Neural cell (in vitro differentiated cells): ENCODE data around the gene UBN1.

Experiments
- EP300 ChIP-seq: fragments of 450-650 bp; conservative IDR thresholded peaks from 2 replicates; pipeline ENCODE4 v1.6.1; 2014; ENCODE audit warnings: antibody characterized with exemption, mild to moderate bottlenecking, moderate library complexity; ENCODE audit not compliant: poor library complexity, severe bottlenecking
- EZH2 ChIP-seq: fragments of 200-600, 300-800 bp; shearing (Covaris generic), sonication (generic); IDR thresholded peaks from 2 replicates; pipeline ENCODE4 v1.6.1; 2014; ENCODE audit warnings: antibody characterized with exemption, low read length, borderline replicate concordance, mild to moderate bottlenecking; ENCODE audit not compliant: insufficient read depth, poor library complexity, severe bottlenecking
- MXI1 ChIP-seq: fragments of 450-650 bp; conservative IDR thresholded peaks from 2 replicates; pipeline ENCODE4 v1.6.1; 2014; ENCODE audit warnings: antibody characterized with exemption, mild to moderate bottlenecking; ENCODE audit not compliant: poor library complexity, severe bottlenecking
- RAD21 ChIP-seq: fragments of 450-650 bp; conservative IDR thresholded peaks from 2 replicates; pipeline ENCODE4 v1.6.1; 2014; ENCODE audit warnings: antibody characterized with exemption, mild to moderate bottlenecking, moderate library complexity
- TF ChIP-seq, protein P1 (sequence below): fragments of 450-650 bp; IDR thresholded peaks from 2 replicates; pipeline ENCODE4 v1.5.1; 2014; ENCODE audit warnings: antibody characterized with exemption, mild to moderate bottlenecking, moderate library complexity; ENCODE audit not compliant: poor library complexity, severe bottlenecking
- TF ChIP-seq, protein P2 (sequence below): IDR thresholded peaks from 2 replicates; pipeline ENCODE4 v1.6.1; 2012; ENCODE audit warnings: borderline replicate concordance

- TF ChIP-seq, protein P1, sequence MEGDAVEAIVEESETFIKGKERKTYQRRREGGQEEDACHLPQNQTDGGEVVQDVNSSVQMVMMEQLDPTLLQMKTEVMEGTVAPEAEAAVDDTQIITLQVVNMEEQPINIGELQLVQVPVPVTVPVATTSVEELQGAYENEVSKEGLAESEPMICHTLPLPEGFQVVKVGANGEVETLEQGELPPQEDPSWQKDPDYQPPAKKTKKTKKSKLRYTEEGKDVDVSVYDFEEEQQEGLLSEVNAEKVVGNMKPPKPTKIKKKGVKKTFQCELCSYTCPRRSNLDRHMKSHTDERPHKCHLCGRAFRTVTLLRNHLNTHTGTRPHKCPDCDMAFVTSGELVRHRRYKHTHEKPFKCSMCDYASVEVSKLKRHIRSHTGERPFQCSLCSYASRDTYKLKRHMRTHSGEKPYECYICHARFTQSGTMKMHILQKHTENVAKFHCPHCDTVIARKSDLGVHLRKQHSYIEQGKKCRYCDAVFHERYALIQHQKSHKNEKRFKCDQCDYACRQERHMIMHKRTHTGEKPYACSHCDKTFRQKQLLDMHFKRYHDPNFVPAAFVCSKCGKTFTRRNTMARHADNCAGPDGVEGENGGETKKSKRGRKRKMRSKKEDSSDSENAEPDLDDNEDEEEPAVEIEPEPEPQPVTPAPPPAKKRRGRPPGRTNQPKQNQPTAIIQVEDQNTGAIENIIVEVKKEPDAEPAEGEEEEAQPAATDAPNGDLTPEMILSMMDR: no peak
- TF ChIP-seq EP300: no peak
- no peak for TF ChIP-seq EZH2
- TF ChIP-seq, protein P2, sequence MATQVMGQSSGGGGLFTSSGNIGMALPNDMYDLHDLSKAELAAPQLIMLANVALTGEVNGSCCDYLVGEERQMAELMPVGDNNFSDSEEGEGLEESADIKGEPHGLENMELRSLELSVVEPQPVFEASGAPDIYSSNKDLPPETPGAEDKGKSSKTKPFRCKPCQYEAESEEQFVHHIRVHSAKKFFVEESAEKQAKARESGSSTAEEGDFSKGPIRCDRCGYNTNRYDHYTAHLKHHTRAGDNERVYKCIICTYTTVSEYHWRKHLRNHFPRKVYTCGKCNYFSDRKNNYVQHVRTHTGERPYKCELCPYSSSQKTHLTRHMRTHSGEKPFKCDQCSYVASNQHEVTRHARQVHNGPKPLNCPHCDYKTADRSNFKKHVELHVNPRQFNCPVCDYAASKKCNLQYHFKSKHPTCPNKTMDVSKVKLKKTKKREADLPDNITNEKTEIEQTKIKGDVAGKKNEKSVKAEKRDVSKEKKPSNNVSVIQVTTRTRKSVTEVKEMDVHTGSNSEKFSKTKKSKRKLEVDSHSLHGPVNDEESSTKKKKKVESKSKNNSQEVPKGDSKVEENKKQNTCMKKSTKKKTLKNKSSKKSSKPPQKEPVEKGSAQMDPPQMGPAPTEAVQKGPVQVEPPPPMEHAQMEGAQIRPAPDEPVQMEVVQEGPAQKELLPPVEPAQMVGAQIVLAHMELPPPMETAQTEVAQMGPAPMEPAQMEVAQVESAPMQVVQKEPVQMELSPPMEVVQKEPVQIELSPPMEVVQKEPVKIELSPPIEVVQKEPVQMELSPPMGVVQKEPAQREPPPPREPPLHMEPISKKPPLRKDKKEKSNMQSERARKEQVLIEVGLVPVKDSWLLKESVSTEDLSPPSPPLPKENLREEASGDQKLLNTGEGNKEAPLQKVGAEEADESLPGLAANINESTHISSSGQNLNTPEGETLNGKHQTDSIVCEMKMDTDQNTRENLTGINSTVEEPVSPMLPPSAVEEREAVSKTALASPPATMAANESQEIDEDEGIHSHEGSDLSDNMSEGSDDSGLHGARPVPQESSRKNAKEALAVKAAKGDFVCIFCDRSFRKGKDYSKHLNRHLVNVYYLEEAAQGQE: no peak
- no peak for TF ChIP-seq RAD21
- no peak for TF ChIP-seq MXI1
Observed at GRCh38 chr16:4865231-4865860, 18.1 kb downstream of the UBN1 start.
